HPDE6-E6E7 (cell line): ENCODE data around the gene MSN.
"Not testable (repeated sequence)": the region's sequence is repeated elsewhere in the genome, so short reads cannot be mapped to it uniquely, and the experiment has no call there.

ENCODE experiments used
- DNase-seq: peaks from one replicate; pipeline ENCODE4 v3.0.0; 2011; ENCODE audit warnings: missing footprints; ENCODE audit errors: extremely low spot score

The MSN gene

GRCh38 chrX:65718538-65718937 lies 51.1 kb downstream of the MSN start:
- DNase-seq, result no peak

- DNase-seq, result no peak
Observed at GRCh38 chrX:65720381-65720964, 53.0 kb downstream of the MSN start.

DNA sequence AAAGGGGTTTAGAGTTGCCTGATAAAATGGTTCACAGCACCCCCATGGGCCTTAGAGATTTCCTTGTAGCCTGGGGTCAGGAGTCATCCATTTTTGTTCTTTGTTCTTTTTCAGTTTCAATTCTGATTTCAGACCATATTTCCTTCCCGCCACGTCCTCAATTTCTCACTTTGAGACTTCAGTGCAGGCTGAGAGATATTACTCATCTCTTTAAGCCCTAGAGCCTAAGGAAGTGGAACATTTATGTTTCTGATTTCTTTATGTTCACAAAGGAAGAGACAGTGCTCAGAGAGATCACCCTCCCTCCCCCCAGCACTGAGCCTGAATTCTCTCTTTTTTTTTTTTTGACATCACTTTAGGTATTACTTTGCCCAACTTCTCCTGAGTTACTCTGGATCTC lies 56.3 kb downstream of the MSN start:
- no peak for DNase-seq

GRCh38 chrX:65726715-65727114 lies 59.3 kb downstream of the MSN start:
- no peak for DNase-seq

- DNase-seq, result no peak
Observed at GRCh38 chrX:65731684-65732289, 64.3 kb downstream of the MSN start.

DNA sequence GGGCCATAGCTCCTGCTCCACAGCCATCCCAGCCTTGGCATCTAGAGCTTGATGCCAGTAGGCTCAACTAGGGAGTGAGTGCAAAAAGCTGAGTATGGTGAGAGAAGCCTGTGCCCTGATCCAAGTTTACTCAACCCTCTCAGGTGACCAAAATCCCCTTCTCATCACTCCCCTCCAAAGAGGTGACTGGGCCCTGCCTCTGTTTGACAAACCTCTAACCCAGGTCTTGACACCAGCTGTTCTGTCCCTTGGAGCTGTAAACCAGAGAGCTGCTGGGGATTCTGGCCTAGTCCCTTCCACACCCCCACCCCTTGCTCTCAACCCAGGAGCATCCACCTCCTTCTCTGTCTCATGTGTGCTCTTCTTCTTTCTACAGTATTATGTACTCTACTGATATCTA lies 73.5 kb downstream of the MSN start:
- DNase-seq, result no peak

GRCh38 chrX:65741823-65742222 lies 74.4 kb downstream of the MSN start:
- no peak for DNase-seq

- no peak for DNase-seq
Observed at GRCh38 chrX:65744965-65745364, 77.5 kb downstream of the MSN start.

DNA sequence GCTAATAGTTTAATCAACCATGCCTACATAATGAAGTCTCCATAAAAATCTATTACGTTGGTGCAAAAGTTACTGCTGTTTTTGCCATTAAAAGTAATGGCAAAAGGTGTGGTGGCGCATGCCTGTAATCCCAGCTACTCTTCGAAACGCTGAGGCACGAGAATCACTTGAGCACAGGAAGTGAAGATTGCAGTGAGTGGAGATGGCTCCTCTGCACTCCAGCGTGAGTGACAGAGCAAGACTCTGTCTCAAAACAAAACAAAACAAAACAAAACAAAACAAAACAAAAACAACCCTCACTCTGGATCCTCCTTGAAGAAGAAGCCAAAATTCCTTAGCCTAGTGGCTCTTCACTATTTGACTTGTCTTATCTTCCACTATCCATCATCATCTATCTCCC lies 78.0 kb downstream of the MSN start:
- no peak for DNase-seq

DNA sequence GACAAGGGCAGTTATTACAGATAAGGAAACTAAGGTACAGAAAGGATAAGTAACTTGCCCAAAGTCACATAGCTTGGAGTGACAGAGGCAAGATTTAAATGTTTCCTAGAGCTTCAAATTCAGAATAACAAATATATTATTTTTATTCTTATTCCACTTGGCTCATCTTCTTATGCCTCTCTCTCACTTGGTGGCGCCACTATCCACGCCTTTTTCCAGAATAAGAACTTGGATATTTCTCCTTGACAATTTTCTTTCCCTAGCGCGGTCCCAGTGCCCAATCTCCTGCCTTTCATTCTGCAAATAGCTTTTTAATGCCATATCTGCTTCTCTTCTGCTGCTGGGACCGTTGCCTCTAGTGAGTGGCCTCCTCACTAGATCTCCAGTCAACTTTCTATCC lies 78.5 kb downstream of the MSN start:
- DNase-seq, result no peak

DNA sequence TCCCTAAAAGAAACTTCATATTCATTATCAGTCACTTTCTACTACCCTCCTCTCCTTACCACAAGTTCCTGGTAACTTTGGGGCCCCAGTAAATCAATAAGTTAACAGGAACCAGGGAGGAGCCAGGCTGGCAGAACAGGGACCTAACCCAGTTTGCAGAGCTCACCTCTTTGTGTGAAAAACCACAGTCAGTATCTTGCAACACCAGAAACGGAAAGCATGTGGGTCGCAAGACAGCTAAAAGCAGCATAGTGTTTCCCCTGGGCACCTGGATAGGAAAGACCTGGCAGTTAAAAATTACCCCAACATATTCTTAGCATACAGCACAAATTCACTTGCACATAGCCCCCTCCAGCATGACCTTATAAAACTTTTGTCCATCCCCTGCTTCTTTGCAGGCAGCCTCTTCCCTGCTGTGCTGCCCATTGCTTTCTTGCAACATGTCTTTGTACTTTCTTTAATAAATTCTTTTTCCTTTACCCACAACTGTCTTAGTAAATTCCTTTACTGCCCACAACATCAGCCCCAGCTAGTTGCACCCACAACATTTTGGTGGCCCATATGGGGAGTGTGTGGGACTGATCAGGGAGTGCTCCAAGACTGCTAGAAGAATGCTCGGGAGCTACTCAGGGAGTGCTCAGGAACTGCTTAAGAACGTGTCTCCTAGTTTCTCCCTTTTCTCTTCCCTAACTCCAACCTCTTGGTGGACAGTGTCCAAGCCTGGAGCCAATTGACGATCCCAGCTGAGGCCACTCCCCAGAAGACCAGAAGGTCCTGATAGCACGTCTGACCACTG lies 83.4 kb downstream of the MSN start:
- DNase-seq, result no peak

GRCh38 chrX:65751519-65751918 lies 84.1 kb downstream of the MSN start:
- DNase-seq, result no peak

DNA sequence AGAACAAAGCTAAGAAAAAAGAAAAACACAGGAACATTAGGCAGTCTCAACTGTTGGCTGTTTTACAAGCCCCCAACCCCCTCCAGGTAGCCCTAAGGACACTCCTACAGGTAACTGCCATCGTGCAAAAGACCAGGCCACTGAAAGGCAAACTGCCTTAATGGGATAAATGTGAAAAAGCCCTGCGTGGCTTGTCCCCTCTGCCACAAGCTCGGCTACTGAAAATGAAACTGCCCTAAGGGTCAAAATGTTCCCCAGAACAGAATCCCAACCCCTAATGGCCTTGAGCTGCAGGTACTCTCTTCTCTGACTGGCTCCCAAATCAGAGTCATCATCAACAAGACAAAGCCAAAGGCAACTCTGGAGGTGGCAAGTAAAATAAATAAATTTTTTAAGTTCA lies 84.8 kb downstream of the MSN start:
- DNase-seq, result no peak

- no peak for DNase-seq
Observed at GRCh38 chrX:65755786-65756185, 88.3 kb downstream of the MSN start.

DNA sequence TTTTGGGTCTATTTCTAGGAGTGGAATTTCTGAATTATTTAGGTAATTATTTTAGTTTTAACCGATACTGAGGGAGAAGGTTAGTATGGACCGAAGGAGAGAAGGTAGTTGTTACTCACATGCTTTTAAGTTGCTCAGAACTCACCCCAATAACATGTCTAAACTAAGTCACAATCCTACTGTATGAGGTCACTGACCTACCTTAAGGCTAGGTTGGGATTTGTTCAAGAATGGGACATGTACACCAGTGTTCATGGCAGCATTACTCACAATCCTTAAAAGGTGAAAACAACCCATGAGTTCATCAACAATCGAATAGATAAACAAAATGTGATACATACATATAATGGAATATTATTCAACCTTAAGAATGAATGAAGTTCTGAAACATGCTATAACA lies 90.5 kb downstream of the MSN start:
- DNase-seq, result peak; percentile 12

DNA sequence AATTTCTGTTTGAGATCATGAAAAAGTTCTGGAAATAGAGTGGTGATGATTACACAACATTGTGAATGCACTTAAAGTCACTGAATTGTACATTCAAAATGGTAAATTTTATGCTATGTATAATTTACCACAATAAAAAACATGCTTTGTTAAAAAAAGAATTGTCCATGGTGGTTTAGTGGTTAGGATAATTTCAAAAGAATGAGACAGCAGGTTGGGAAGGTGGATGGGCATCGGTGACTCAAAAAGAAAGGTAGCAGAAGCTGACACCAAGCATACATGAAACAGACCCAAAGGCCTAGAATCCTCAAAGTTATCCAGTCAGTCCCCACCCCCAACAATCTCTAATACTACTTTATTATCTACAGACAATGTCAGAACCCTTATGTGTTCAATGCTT lies 91.1 kb downstream of the MSN start:
- no peak for DNase-seq

GRCh38 chrX:65759525-65759924 lies 92.1 kb downstream of the MSN start:
- DNase-seq, result not testable (repeated sequence)

GRCh38 chrX:65769564-65770292 lies 102.3 kb downstream of the MSN start:
- DNase-seq, result no peak

- no peak for DNase-seq
Observed at GRCh38 chrX:65772842-65773241, 105.4 kb downstream of the MSN start.

DNA sequence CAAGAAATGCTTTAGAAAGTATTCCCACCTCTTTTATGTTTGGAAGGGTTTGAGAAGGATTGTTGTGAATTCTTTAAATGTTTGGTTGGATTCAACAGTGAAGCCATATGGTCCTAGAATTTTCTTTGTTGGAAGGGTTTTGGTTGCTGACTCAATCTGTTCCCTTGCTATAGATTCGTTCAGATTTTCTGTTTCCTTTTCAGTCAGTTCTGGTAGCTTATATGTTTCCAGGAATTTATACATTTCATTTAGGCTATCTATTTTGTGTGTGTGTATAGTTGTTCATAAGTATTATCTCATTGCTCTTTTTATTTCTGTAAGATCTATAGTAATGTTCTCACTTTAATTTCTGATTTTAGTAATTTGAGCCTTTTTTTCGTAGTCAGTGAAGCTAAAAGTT lies 114.4 kb downstream of the MSN start:
- DNase-seq, result no peak

DNA sequence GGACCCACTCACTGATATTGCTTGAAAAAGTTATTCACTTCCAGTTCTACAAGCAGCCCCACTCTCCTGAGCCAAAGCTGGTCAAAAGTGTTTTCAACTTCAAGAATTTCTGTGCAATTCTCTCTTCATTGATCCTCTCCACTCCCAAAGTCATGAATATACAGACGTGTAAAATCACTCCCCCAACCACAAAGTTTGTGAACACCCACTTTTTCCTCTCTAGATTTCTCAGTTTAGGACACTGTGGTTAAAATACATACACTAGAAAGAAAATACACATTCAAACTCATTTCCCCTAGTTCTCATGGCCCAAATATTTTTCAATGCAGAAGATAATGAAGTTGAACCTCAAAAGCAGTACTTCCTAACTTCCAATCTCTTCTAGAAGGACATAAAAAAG lies 116.3 kb downstream of the MSN start:
- no peak for DNase-seq
